Endothelial cell of umbilical vein (primary cell): ENCODE data around the gene ESPN. TPM values are rescaled to one million over a fixed set of nuclear protein-coding genes. Genes with fewer than 3 reads are reported as not detected.

ENCODE experiments used
- BruUV-seq: library from RNA; stranded (reverse); fragments of 400-500 nt; replicated peaks from 2 replicates; lab custom pipeline; 2021; lab: Mats Ljungman, UMichigan
- CTCF ChIA-PET: fragments of 300-600, 350-600 bp; sonication (Branson Sonifier 250); formaldehyde crosslinking; loops from one replicate; lab custom pipeline; 2021; ENCODE audit warnings: antibody characterized with exemption, inconsistent platforms; lab: Charles Lee
- POLR2A ChIA-PET: fragments of 300-600, 350-600 bp; sonication (Branson Sonifier 250); formaldehyde crosslinking; loops from one replicate; lab custom pipeline; 2021; ENCODE audit warnings: antibody characterized with exemption, inconsistent platforms; lab: Charles Lee
- DNase-seq: peaks from one replicate; pipeline ENCODE4 v3.0.0-alpha.2; 2011; ENCODE audit warnings: low read depth, low spot score
- FAIRE-seq: peaks from 2 replicates; lab custom pipeline; 2011; peaks lifted over from hg19 to GRCh38; lab: Jason Lieb, UNC
- H2AFZ ChIP-seq: 2 replicates; pipeline ENCODE4 v1.6.0; 2012; ENCODE audit warnings: low read depth, low read length, control low read depth, inconsistent platforms
- H3K27ac ChIP-seq: 2 replicates; pipeline ENCODE4 v1.5.1; 2011; ENCODE audit warnings: low read depth, mild to moderate bottlenecking, control low read depth, low read length, moderate library complexity; ENCODE audit not compliant: insufficient read depth
- H3K27me3 ChIP-seq, 2 experiments: 2 replicates each; pipeline versions ENCODE4 v1.6.0 to v1.6.1; 2011; ENCODE audit warnings: low read length in 2 of 2, mixed read lengths in 1 of 2; ENCODE audit not compliant: control insufficient read depth in 2 of 2, insufficient read depth in 2 of 2
- H3K36me3 ChIP-seq, 2 experiments: 2 replicates in 1 of 2; 3 replicates in 1 of 2; pipeline ENCODE4 v1.5.1; 2011; ENCODE audit warnings: low read length in 2 of 2, mild to moderate bottlenecking in 1 of 2, moderate library complexity in 1 of 2; ENCODE audit not compliant: control insufficient read depth in 2 of 2, insufficient read depth in 2 of 2; ENCODE audit errors: extremely low read depth in 1 of 2
- H3K4me1 ChIP-seq: 3 replicates; pipeline ENCODE4 v1.5.1; 2011; ENCODE audit warnings: mild to moderate bottlenecking, low read length; ENCODE audit not compliant: control insufficient read depth, insufficient read depth; ENCODE audit errors: extremely low read depth
- H3K4me2 ChIP-seq: 2 replicates; pipeline ENCODE4 v1.6.1; 2011; ENCODE audit warnings: low read length, control low read depth, mixed read lengths; ENCODE audit not compliant: insufficient read depth
- H3K4me3 ChIP-seq, 3 experiments: fragments of 200-600 bp in 1 of 3; sonication (generic), shearing (Covaris generic) in 1 of 3; replicated peaks in 1 of 3; 2 replicates each; pipeline ENCODE4 v1.5.1; 2011 to 2016; ENCODE audit warnings: control low read depth in 3 of 3, low read length in 3 of 3, mild to moderate bottlenecking in 2 of 3, inconsistent platforms in 1 of 3, low read depth in 1 of 3, moderate library complexity in 1 of 3; ENCODE audit not compliant: insufficient read depth in 1 of 3
- H3K79me2 ChIP-seq: 2 replicates; pipeline ENCODE4 v1.6.0; 2012; ENCODE audit warnings: low read length, inconsistent platforms; ENCODE audit not compliant: control insufficient read depth, insufficient read depth
- H3K9ac ChIP-seq: replicated peaks from 2 replicates; pipeline ENCODE3; 2011; ENCODE audit warnings: low read length, control low read depth; ENCODE audit not compliant: insufficient read depth; ENCODE audit errors: extremely low read depth
- H3K9me1 ChIP-seq: replicated peaks from 3 replicates; pipeline ENCODE4 v1.6.0; 2011; ENCODE audit warnings: mild to moderate bottlenecking, low read length; ENCODE audit not compliant: control insufficient read depth, insufficient read depth; ENCODE audit errors: extremely low read depth
- H3K9me3 ChIP-seq: replicated peaks from 2 replicates; pipeline ENCODE4 v1.5.1; 2012; ENCODE audit warnings: low read length, inconsistent platforms; ENCODE audit not compliant: control insufficient read depth, insufficient read depth
- H4K20me1 ChIP-seq: replicated peaks from 2 replicates; pipeline ENCODE3; 2011; ENCODE audit warnings: mild to moderate bottlenecking, low read length; ENCODE audit not compliant: control insufficient read depth, insufficient read depth; ENCODE audit errors: extremely low read depth
- EZH2 ChIP-seq: IDR thresholded peaks from 2 replicates; pipeline ENCODE4 v1.6.1; 2012; ENCODE audit warnings: borderline replicate concordance, low read depth, mild to moderate bottlenecking, moderate library complexity, low read length, inconsistent platforms; ENCODE audit not compliant: severe bottlenecking
- FOS ChIP-seq: IDR thresholded peaks from 2 replicates; pipeline ENCODE4 v1.6.1; 2011; ENCODE audit warnings: mild to moderate bottlenecking, low read length, moderate library complexity, borderline replicate concordance; ENCODE audit not compliant: insufficient read depth
- GATA2 ChIP-seq: IDR thresholded peaks from 2 replicates; pipeline ENCODE4 v1.7.0; 2011; ENCODE audit warnings: low read depth, mild to moderate bottlenecking, moderate library complexity, mixed read lengths, low read length; ENCODE audit not compliant: insufficient read length, insufficient read depth
- JUN ChIP-seq: IDR thresholded peaks from 2 replicates; pipeline ENCODE4 v1.6.1; 2011; ENCODE audit warnings: borderline replicate concordance, low read depth; ENCODE audit not compliant: insufficient read length, insufficient read depth
- MAX ChIP-seq: IDR thresholded peaks from 2 replicates; pipeline ENCODE4 v1.6.1; 2011; ENCODE audit not compliant: insufficient read depth, insufficient read length
- MYC ChIP-seq: IDR thresholded peaks from one replicate; pipeline ENCODE4 v1.6.1; 2011; ENCODE audit warnings: mild to moderate bottlenecking, low read depth, low read length
- POLR2A ChIP-seq: IDR thresholded peaks from 2 replicates; pipeline ENCODE4 v1.6.1; 2012; ENCODE audit warnings: low read depth, mild to moderate bottlenecking, control low read depth, low read length
- POLR2AphosphoS5 ChIP-seq: IDR thresholded peaks from 2 replicates; pipeline ENCODE4 v1.6.1; 2012; ENCODE audit warnings: low read depth, mild to moderate bottlenecking, control low read depth, low read length, moderate library complexity; ENCODE audit not compliant: insufficient read depth
- dilution Hi-C: fragments of 300-500 bp; cut with MboI; formaldehyde crosslinking; loops from one replicate; pipeline ENCODE4 v1.15.0; 2019; ENCODE audit warnings: low sequenced_read_pairs; ENCODE audit not compliant: extremely low pct_ligation_motif_present
- intact Hi-C: fragments of 100-400 bp; cut with micrococcal nuclease; formaldehyde crosslinking; loops from one replicate; pipeline ENCODE4 v1.10.0; 2022
- polyA plus RNA-seq, 4 experiments: library from polyadenylated mRNA; depleted of rRNA in 3 of 4; stranded (reverse) in 3 of 4; unstranded in 1 of 4; fragments of >200 nt; gene quantifications; 2 replicates each; pipeline versions ENCODE4 v1.2.1 to v1.2.3, GENCODE V29; 2011 to 2012; ENCODE audit warnings: missing spikeins in 1 of 4
- total RNA-seq: library from RNA; stranded (reverse); gene quantifications from 2 replicates; pipeline ENCODE4 v1.2.3, GENCODE V29; 2021
- TF ChIP-seq, protein P1 (sequence below), 2 donors: IDR thresholded peaks; 1 replicate in 1 of 2; 2 replicates in 1 of 2; pipeline ENCODE4 v1.5.1; 2011; ENCODE audit warnings: low read length in 2 of 2, mild to moderate bottlenecking in 2 of 2, moderate library complexity in 2 of 2, control low read depth in 1 of 2, inconsistent platforms in 1 of 2, low read depth in 1 of 2; ENCODE audit not compliant: insufficient read depth in 1 of 2; ENCODE audit errors: extremely low read depth in 1 of 2

ESPN gene
- total and polyA plus RNA-seq, 2 donors (not counting 3 experiments of a cell fraction or from before 2014, with no cell fraction given): 0.54 to 0.71 TPM

- Histone ChIP-seq H3K27me3 (no peaks in the 10 kb centered on the region), H3K27ac (no peak overlapping the region), H2AFZ (no peak overlapping the region), H3K4me1 (peaks cover 4% of the 10 kb centered on the region), H3K4me2 (no peak overlapping the region), H3K79me2 (no peaks in the 10 kb centered on the region), H3K9me1 (no peaks in the 10 kb centered on the region), H3K9me3 (no peaks in the 10 kb centered on the region), H3K9ac (no peak overlapping the region), H4K20me1 (no peaks in the 10 kb centered on the region), H3K36me3 (no peaks in the 10 kb centered on the region), H3K4me3 (no peak overlapping the region)
- FAIRE-seq (no peak), DNase-seq (no peak)
- POLR2A ChIA-PET: no interaction called here
- dilution Hi-C loops: no loop called here
- intact Hi-C loops: no loop called here
- CTCF ChIA-PET: interaction anchor here (1.1 to 20.3 kb wide), 5 partner anchors 9 to 60 kb away, joined by 3 to 237 read pairs (median 21); no protein-coding TSS in a partner anchor
- BruUV-seq: no TSS peak
- no peak for TF ChIP-seq JUN
Observed at GRCh38 chr1:6408023-6408422, 16.6 kb upstream of the ESPN start.

DNA sequence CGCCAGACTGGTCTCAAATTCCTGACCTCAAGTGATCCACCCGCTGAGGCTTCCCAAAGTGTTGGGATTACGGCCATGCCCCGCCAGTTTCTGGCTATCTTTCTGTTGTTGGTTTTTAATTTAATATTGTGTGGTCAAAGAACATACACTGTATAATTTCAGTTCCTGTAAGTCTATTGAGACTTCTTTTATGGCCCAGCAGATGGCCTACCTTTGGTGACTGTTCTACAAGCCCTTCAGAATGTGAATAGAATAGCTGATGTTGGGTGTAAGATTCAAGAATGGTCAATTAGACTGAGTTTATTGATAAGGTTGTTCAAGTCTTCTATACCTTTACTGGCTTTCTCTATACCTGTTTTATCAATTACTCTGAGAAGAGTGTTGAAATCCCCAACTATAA lies 15.5 kb upstream of the ESPN start:
- no peak overlapping the region for H3K4me3 ChIP-seq
- no peaks in the 10 kb centered on the region for H3K27me3 ChIP-seq
- no peaks in the 10 kb centered on the region for H3K9me3 ChIP-seq
- intact Hi-C loops: no loop called here
- no peak for TF ChIP-seq MAX
- TF ChIP-seq POLR2A: no peak
- TF ChIP-seq EZH2: no peak
- no peak for TF ChIP-seq GATA2
- no peak for TF ChIP-seq JUN
- no peak for TF ChIP-seq POLR2AphosphoS5
- no peak for TF ChIP-seq MYC
- TF ChIP-seq, protein P1, sequence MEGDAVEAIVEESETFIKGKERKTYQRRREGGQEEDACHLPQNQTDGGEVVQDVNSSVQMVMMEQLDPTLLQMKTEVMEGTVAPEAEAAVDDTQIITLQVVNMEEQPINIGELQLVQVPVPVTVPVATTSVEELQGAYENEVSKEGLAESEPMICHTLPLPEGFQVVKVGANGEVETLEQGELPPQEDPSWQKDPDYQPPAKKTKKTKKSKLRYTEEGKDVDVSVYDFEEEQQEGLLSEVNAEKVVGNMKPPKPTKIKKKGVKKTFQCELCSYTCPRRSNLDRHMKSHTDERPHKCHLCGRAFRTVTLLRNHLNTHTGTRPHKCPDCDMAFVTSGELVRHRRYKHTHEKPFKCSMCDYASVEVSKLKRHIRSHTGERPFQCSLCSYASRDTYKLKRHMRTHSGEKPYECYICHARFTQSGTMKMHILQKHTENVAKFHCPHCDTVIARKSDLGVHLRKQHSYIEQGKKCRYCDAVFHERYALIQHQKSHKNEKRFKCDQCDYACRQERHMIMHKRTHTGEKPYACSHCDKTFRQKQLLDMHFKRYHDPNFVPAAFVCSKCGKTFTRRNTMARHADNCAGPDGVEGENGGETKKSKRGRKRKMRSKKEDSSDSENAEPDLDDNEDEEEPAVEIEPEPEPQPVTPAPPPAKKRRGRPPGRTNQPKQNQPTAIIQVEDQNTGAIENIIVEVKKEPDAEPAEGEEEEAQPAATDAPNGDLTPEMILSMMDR (IDR thresholded peaks at IDR 0.05; ENCODE audit: extremely low read depth in 1 of 2, insufficient read depth in 1 of 2, low read depth in 1 of 2, low read length in 2 of 2): no peak
- TF ChIP-seq FOS: no peak
- no peaks in the 10 kb centered on the region for H4K20me1 ChIP-seq
- H3K27ac ChIP-seq: no peak overlapping the region
- H3K36me3 ChIP-seq: no peaks in the 10 kb centered on the region
- BruUV-seq: no TSS peak
- POLR2A ChIA-PET: no interaction called here
- H3K9ac ChIP-seq: no peak overlapping the region
- H2AFZ ChIP-seq: no peak overlapping the region
- CTCF ChIA-PET: interaction anchor here (1.1 to 20.3 kb wide), 7 partner anchors 11 to 162 kb away, joined by 3 to 237 read pairs (median 5); partner anchors contain the start of genes ACOT7 and HES2
- H3K4me1 ChIP-seq: peaks cover 4% of the 10 kb centered on the region
- no peak overlapping the region for H3K4me2 ChIP-seq
- no peaks in the 10 kb centered on the region for H3K9me1 ChIP-seq
- dilution Hi-C loops: no loop called here
- H3K79me2 ChIP-seq: no peaks in the 10 kb centered on the region
- FAIRE-seq (no peak), DNase-seq (no peak)
